H9 (cell line): Measurements from ENCODE around the gene ETFA. TPM values are rescaled to one million over a fixed set of nuclear protein-coding genes. Genes with fewer than 3 reads are reported as not detected.

ENCODE experiments used
- DNase-seq: peaks from one replicate; pipeline ENCODE4 v3.0.0-alpha.2; 2017
- H2AFZ ChIP-seq: one replicate; pipeline ENCODE4 v1.6.1; 2013; ENCODE audit warnings: mild to moderate bottlenecking, low read length, control low read depth, moderate library complexity
- H2AK5ac ChIP-seq: 2 replicates; pipeline ENCODE4 v1.6.1; 2013; ENCODE audit warnings: low read length, control low read depth, mixed read lengths; ENCODE audit not compliant: insufficient read length
- H2BK120ac ChIP-seq: one replicate; pipeline ENCODE4 v1.6.1; 2013; ENCODE audit warnings: low read depth, mild to moderate bottlenecking, low read length, control low read depth, inconsistent platforms; ENCODE audit not compliant: poor library complexity, severe bottlenecking
- H2BK12ac ChIP-seq: 2 replicates; pipeline ENCODE4 v1.6.1; 2013; ENCODE audit warnings: low read length, control low read depth, mixed read lengths, low read depth; ENCODE audit not compliant: insufficient read length
- H2BK15ac ChIP-seq: 2 replicates; pipeline ENCODE4 v1.6.1; 2013; ENCODE audit warnings: low read depth, low read length, control low read depth
- H2BK20ac ChIP-seq: one replicate; pipeline ENCODE4 v1.6.1; 2013; ENCODE audit warnings: low read depth, mild to moderate bottlenecking, low read length, control low read depth, inconsistent platforms; ENCODE audit not compliant: poor library complexity, severe bottlenecking
- H2BK5ac ChIP-seq: 2 replicates; pipeline ENCODE4 v1.6.1; 2013; ENCODE audit warnings: low read length, control low read depth, mixed read lengths; ENCODE audit not compliant: insufficient read length
- H3K14ac ChIP-seq: 2 replicates; pipeline ENCODE4 v1.6.1; 2013; ENCODE audit warnings: low read length, control low read depth; ENCODE audit not compliant: insufficient read depth
- H3K18ac ChIP-seq: 2 replicates; pipeline ENCODE4 v1.6.1; 2013; ENCODE audit warnings: low read depth, mild to moderate bottlenecking, mixed read lengths, low read length, control low read depth; ENCODE audit not compliant: insufficient read length
- H3K23ac ChIP-seq: 2 replicates; pipeline ENCODE4 v1.6.1; 2013; ENCODE audit warnings: low read length, control low read depth, mixed read lengths, low read depth; ENCODE audit not compliant: insufficient read length
- H3K23me2 ChIP-seq: 2 replicates; pipeline ENCODE4 v1.6.1; 2013; ENCODE audit warnings: low read depth, mild to moderate bottlenecking, mixed read lengths, low read length, control low read depth; ENCODE audit not compliant: insufficient read length, poor library complexity, severe bottlenecking
- H3K27ac ChIP-seq: 2 replicates; pipeline ENCODE4 v1.5.1; 2013; ENCODE audit warnings: low read length, control low read depth, mixed read lengths, low read depth; ENCODE audit not compliant: insufficient read length
- H3K27me3 ChIP-seq: 2 replicates; pipeline ENCODE4 v1.6.1; 2013; ENCODE audit warnings: low read length, control low read depth, inconsistent platforms; ENCODE audit not compliant: insufficient read depth
- H3K4ac ChIP-seq: 2 replicates; pipeline ENCODE4 v1.6.1; 2013; ENCODE audit warnings: low read depth, mild to moderate bottlenecking, control low read depth, inconsistent platforms, low read length, moderate library complexity
- H3K4me1 ChIP-seq: 2 replicates; pipeline ENCODE4 v1.6.1; 2013; ENCODE audit warnings: low read length, control low read depth, inconsistent platforms; ENCODE audit not compliant: insufficient read depth
- H3K4me2 ChIP-seq: 2 replicates; pipeline ENCODE4 v1.6.1; 2013; ENCODE audit warnings: low read length, control low read depth, mixed read lengths; ENCODE audit not compliant: insufficient read length, insufficient read depth
- H3K56ac ChIP-seq: 2 replicates; pipeline ENCODE4 v1.6.1; 2013; ENCODE audit warnings: low read depth, mild to moderate bottlenecking, mixed read lengths, low read length, control low read depth; ENCODE audit not compliant: insufficient read length
- H3K79me1 ChIP-seq: 2 replicates; pipeline ENCODE4 v1.6.1; 2013; ENCODE audit warnings: low read depth, mild to moderate bottlenecking, moderate library complexity, low read length, control low read depth, inconsistent platforms; ENCODE audit not compliant: insufficient read depth, poor library complexity, severe bottlenecking
- H3K79me2 ChIP-seq: 2 replicates; pipeline ENCODE4 v1.6.1; 2013; ENCODE audit warnings: low read length, control low read depth, inconsistent platforms; ENCODE audit not compliant: insufficient read depth
- H3K9ac ChIP-seq: 2 replicates; pipeline ENCODE4 v1.6.1; 2013; ENCODE audit warnings: low read length, control low read depth, mixed read lengths; ENCODE audit not compliant: insufficient read length; ENCODE audit errors: extremely low read depth
- H3K9me3 ChIP-seq: one replicate; pipeline ENCODE4 v1.6.1; 2013; ENCODE audit warnings: low read depth, low read length, inconsistent platforms; ENCODE audit not compliant: control insufficient read depth
- H3T11ph ChIP-seq: one replicate; pipeline ENCODE4 v1.6.1; 2013; ENCODE audit warnings: mild to moderate bottlenecking, low read length, control low read depth, inconsistent platforms
- H4K20me1 ChIP-seq: one replicate; pipeline ENCODE4 v1.6.1; 2013; ENCODE audit not compliant: control insufficient read depth, insufficient read length, insufficient read depth
- H4K5ac ChIP-seq: 2 replicates; pipeline ENCODE4 v1.6.1; 2013; ENCODE audit warnings: low read depth, mild to moderate bottlenecking, mixed read lengths, low read length, control low read depth; ENCODE audit not compliant: insufficient read length
- H4K8ac ChIP-seq: replicated peaks from 2 replicates; pipeline ENCODE4 v1.6.1; 2013; ENCODE audit warnings: low read length, control low read depth, mixed read lengths, low read depth; ENCODE audit not compliant: insufficient read length
- H4K91ac ChIP-seq: 2 replicates; pipeline ENCODE4 v1.6.1; 2013; ENCODE audit warnings: low read depth, mild to moderate bottlenecking, moderate library complexity, mixed read lengths, low read length, control low read depth; ENCODE audit not compliant: insufficient read length
- H3K27ac Mint-ChIP-seq, 3 experiments: 2 replicates in 2 of 3; 3 replicates in 1 of 3; pipeline ENCODE4 v1.8.0; 2020 to 2021; ENCODE audit warnings: mixed read lengths in 3 of 3, mild to moderate bottlenecking in 1 of 3, moderate library complexity in 1 of 3
- H3K27me3 Mint-ChIP-seq: 2 replicates; pipeline ENCODE4 v1.8.0; 2021; ENCODE audit warnings: low read depth, mild to moderate bottlenecking, moderate library complexity, mixed read lengths
- H3K36me3 Mint-ChIP-seq, 3 experiments: 2 replicates in 2 of 3; 3 replicates in 1 of 3; pipeline ENCODE4 v1.8.0; 2020 to 2021; ENCODE audit warnings: low read depth in 3 of 3, mixed read lengths in 3 of 3; ENCODE audit not compliant: insufficient read depth in 1 of 3
- H3K4me1 Mint-ChIP-seq, 2 experiments: 2 replicates each; pipeline ENCODE4 v1.8.0; 2020; ENCODE audit warnings: mixed read lengths in 2 of 2
- H3K4me3 Mint-ChIP-seq, 2 experiments: 2 replicates in 1 of 2; 3 replicates in 1 of 2; pipeline ENCODE4 v1.8.0; 2020 to 2021; ENCODE audit warnings: mild to moderate bottlenecking in 2 of 2, mixed read lengths in 2 of 2, moderate library complexity in 1 of 2
- H3K9me3 Mint-ChIP-seq, 2 experiments: 2 replicates in 1 of 2; 3 replicates in 1 of 2; pipeline ENCODE4 v1.8.0; 2020; ENCODE audit warnings: mild to moderate bottlenecking in 2 of 2, mixed read lengths in 2 of 2, moderate library complexity in 1 of 2
- WGBS: extraction: QIAGEN DNeasy Blood & Tissue Kit; methylation state at CpG from one replicate; pipeline ENCODE4 v1.1.7; 2013; ENCODE audit warnings: missing lambda C conversion rate, low lambda C conversion rate, mixed read lengths; ENCODE audit not compliant: insufficient read length; ENCODE audit errors: extremely low coverage; 5-methylcytosine and 5-hydroxymethylcytosine counted together
- total RNA-seq: library from RNA; stranded (reverse); gene quantifications from 2 replicates; pipeline ENCODE4 v1.2.1, GENCODE V29; 2021
- TF ChIP-seq, protein P1 (sequence below): fragments of 200-600 bp; sonication (generic); conservative IDR thresholded peaks from 3 replicates; pipeline ENCODE4 v1.8.0; 2021; ENCODE audit warnings: antibody characterized with exemption, mild to moderate bottlenecking

ETFA gene
- total RNA-seq, 1 experiment from 2014 or later = 109 TPM

DNA sequence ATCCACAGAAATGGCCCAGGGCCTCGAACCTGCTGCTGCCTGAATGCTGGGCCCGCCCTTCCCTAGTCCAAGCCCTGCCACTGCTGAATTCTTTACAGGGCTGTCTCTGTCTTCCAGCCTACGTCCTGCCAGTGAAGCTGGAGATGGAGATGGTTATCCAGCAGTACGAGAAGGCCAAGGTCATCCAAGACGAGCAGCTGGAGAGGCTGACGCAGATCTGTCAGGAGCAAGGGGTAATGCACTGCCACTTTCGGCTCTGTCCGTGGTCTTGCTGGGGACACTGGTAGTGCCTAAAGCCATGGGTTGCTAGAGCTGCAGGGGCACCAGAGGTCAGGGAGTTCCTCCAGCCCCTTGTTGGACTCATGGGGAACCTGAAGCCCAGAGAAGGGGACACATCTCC is 135.8 kb downstream of the ETFA start:
- Mint-ChIP-seq H3K9me3 (no peaks in the 10 kb centered on the region; a peak in 1 of 5 replicates), H3K27me3 (peaks cover 8% of the 10 kb centered on the region), H3K36me3 (no peaks in the 10 kb centered on the region; a peak in 1 of 7 replicates), H3K4me1 (peaks cover 6% of the 10 kb centered on the region in 2 experiments), H3K4me3 (no peak overlapping the region), H3K27ac (no peak overlapping the region)
- Histone ChIP-seq H4K8ac (no peak overlapping the region), H3K14ac (no peak overlapping the region), H3K56ac (no peak overlapping the region), H2BK15ac (no peak overlapping the region), H4K5ac (no peak overlapping the region), H3K23ac (no peak overlapping the region), H3K18ac (no peak overlapping the region), H3K27me3 (no peaks in the 10 kb centered on the region), H3T11ph (no peak overlapping the region), H4K91ac (no peak overlapping the region), H3K23me2 (no peaks in the 10 kb centered on the region), H2AFZ (no peak overlapping the region), H2BK120ac (no peak overlapping the region), H2BK12ac (no peak overlapping the region), H2AK5ac (no peak overlapping the region), H3K79me1 (no peaks in the 10 kb centered on the region), H3K4me2 (no peak overlapping the region), H3K4me1 (no peaks in the 10 kb centered on the region), H2BK20ac (no peak overlapping the region), H4K20me1 (no peaks in the 10 kb centered on the region), H3K27ac (no peak overlapping the region), H3K4ac (no peak overlapping the region), H3K9ac (no peak overlapping the region), H3K79me2 (no peaks in the 10 kb centered on the region), H2BK5ac (no peak overlapping the region), H3K9me3 (no peaks in the 10 kb centered on the region)
- no peak for DNase-seq
- WGBS = no CpG with 5 or more reads among the region's 8 CpGs
- TF ChIP-seq, protein P1, sequence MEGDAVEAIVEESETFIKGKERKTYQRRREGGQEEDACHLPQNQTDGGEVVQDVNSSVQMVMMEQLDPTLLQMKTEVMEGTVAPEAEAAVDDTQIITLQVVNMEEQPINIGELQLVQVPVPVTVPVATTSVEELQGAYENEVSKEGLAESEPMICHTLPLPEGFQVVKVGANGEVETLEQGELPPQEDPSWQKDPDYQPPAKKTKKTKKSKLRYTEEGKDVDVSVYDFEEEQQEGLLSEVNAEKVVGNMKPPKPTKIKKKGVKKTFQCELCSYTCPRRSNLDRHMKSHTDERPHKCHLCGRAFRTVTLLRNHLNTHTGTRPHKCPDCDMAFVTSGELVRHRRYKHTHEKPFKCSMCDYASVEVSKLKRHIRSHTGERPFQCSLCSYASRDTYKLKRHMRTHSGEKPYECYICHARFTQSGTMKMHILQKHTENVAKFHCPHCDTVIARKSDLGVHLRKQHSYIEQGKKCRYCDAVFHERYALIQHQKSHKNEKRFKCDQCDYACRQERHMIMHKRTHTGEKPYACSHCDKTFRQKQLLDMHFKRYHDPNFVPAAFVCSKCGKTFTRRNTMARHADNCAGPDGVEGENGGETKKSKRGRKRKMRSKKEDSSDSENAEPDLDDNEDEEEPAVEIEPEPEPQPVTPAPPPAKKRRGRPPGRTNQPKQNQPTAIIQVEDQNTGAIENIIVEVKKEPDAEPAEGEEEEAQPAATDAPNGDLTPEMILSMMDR = no peak
